Measurements from ENCODE around the gene SHC2.
"Not testable (repeated sequence)": the region's sequence is repeated elsewhere in the genome, so short reads cannot be mapped to it uniquely, and the experiment has no call there.

Gene SHC2

DNA sequence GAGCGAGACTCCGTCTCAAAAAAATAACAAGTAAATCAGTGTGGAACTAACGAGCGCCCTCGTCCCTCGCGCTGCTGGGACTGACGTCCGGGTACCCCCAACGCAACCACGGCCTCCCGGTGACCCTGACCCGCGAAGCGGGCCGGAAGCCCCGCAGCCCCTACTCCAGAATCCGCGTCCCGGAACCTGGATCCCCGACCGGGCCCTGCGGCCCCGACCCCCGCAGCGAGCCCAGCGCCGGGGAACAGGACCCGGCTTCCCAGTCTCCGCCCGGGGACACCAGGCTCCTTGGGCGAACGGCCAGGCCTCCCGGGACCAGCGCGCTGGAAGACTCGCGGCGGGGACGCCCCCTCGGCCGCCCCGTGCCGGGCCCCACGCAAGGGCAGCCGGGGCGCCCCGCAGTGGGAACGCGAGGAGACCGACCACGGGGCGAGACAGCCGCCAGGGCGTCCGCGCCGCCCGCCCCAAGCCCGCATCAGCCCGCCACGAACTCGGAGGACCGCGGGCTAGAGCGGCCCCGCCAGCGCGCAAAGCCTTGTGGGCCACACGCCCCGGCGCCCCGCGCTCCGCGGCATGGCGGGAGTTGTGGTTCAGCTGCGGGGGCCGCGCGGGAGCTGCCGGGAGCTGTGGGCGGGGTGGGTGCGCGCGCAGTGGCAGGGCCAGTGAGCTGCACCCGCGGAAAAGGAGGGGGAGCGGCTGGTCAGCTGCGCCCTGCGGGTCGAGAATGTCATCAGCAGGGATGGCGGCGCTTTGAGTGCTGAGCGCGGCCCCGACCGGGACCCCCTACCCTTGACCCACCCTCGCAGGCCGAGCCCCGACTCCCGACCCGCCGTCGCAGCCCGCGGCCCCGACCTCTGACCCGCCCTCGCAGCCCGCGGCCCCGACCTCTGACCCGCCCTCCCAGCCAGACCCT lies 27.9 kb upstream of the SHC2 start:
- FAIRE-seq, result peak; percentile 98
- TF ChIP-seq TAF1 (IDR thresholded peaks at IDR 0.05; ENCODE audit: borderline replicate concordance, low read depth, low read length) (peak; percentile 47; the same call in 1 of the 2 replicates), POLR2AphosphoS5 (IDR thresholded peaks at IDR 0.05; ENCODE audit: low read depth, low read length) (peak; percentile 28; the same call in 1 of the 2 replicates), POLR2A (IDR thresholded peaks at IDR 0.05; ENCODE audit: low read depth, low read length) (peak; percentile 72; the same call in 1 of the 2 replicates)
- peak; percentile 99 for DNase-seq (ENCODE audit: insufficient read length)

DNA sequence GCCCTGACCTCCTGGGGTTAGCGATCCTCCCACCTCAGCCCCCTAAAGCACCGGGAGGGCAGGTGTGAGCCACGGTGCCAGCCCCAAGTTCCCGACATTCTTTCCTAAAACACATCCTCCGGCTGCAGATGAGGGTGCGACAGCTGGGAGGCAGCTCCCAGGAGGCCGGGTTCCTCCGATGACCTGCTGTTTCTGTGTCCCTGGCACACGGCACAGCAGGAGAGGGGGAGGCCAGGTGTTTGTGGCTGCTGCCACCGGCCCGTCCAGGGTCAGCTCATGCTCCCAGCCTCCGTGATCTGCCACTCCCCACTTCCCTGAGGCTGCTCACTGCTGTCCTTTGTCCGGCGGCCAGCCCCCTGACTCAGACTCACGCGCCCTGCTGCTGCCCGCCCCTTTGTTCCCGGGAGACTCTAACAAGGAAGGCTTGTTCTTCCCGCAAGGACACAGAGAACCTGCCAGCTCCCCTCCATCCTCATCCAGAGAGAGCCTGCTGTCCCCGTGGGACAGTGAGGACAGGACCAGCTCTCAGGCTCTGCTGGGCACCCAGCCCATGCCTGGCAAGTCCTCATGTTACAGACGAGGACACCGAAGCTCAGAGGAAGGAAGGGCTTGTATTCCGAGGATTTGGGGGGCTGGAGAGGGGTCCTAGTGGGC lies 24.9 kb upstream of the SHC2 start:
- DNase-seq (ENCODE audit: insufficient read length) (no peak), FAIRE-seq (no peak)
- no peak for TF ChIP-seq POLR2AphosphoS5 (IDR thresholded peaks at IDR 0.05; ENCODE audit: low read depth, low read length)
- TF ChIP-seq TAF1 (IDR thresholded peaks at IDR 0.05; ENCODE audit: borderline replicate concordance, low read depth, low read length), result no peak
- no peak for TF ChIP-seq POLR2A (IDR thresholded peaks at IDR 0.05; ENCODE audit: low read depth, low read length)

DNA sequence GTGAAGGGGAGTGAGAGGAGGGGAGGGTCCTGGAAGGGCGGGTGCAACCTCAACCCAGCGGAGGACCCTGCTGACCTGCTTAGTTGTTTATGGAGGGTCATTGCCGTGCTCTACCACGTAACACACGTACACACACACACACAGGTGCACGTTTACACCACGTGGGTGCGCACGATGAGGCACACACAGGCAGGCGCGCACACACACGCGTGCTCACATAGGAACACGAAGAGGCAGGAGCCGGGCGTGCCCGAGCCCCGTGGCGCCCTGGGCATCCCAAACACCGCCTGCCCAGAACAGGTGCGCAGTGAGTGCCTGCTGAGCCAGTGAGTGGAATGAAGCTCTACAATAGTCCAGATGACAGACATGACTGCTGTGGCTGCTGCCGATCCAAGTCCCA lies 24.2 kb upstream of the SHC2 start:
- no peak for DNase-seq (ENCODE audit: insufficient read length)
- no peak for TF ChIP-seq POLR2AphosphoS5 (IDR thresholded peaks at IDR 0.05; ENCODE audit: low read depth, low read length)
- no peak for FAIRE-seq

DNA sequence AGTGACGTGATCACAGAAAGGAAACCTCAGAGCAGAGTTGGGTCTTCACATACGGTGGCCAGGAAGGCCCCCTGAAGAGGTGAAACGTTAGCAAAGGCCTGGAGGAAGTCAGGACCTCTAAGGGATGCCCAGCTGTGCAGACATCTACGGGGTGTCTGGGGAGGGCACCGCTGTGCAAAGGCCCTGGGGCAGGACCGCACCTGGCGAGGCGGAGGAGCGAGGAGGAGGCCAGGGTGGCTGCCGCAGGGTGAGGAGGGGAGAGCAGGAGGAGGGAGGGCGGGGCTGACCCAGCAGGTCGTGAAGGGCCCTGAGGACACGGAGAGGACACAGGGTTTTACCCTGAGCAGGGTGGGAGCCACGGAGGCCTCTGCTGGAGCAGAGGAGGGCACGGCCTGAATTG lies 23.7 kb upstream of the SHC2 start:
- TF ChIP-seq POLR2AphosphoS5 (IDR thresholded peaks at IDR 0.05; ENCODE audit: low read depth, low read length), result no peak
- no peak for TF ChIP-seq TAF1 (IDR thresholded peaks at IDR 0.05; ENCODE audit: borderline replicate concordance, low read depth, low read length)
- TF ChIP-seq POLR2A (IDR thresholded peaks at IDR 0.05; ENCODE audit: low read depth, low read length), result no peak
- no peak for FAIRE-seq

DNA sequence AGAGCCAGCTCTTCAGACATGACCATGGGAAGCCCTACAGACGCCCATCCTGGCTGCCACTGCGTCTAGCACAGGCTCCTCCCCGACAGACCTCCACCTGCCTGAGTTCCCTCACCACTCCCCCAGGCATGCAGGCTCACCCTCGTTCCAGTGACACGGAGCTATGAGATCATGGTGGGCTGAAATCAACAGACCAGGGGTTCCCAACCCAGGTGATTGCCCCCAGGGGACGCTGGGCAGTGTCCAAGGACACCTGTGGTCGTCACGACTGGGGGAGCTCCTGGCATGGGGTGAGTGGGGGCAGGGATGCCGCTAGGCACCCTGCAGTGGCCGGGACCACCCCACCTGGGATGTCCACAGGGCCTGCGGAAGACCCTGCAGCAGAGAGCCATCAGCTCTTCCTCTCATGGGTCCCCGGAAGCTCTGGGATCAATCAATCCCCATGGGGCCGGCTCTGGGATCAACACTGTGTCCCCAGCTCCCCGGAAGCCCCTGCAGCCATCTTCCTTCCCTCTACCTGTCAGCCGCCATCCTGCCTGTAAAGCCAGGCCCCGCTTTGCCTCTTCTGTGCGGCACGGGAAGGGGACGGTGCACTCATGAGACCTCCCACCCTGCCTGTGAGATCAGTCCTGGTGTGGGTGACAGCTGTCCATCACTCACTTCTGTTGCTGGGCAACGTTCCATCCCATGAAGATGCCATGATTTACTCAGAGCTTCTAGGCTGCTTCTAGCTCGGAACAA lies 22.7 kb upstream of the SHC2 start:
- TF ChIP-seq POLR2A (IDR thresholded peaks at IDR 0.05; ENCODE audit: low read depth, low read length) (no peak), TAF1 (IDR thresholded peaks at IDR 0.05; ENCODE audit: borderline replicate concordance, low read depth, low read length) (no peak), POLR2AphosphoS5 (IDR thresholded peaks at IDR 0.05; ENCODE audit: low read depth, low read length) (no peak)
- FAIRE-seq (no peak), DNase-seq (ENCODE audit: insufficient read length) (no peak)

More for the DNA sequence above, 23.7 kb upstream of the SHC2 start:
- DNase-seq (ENCODE audit: insufficient read length), result no peak

DNA sequence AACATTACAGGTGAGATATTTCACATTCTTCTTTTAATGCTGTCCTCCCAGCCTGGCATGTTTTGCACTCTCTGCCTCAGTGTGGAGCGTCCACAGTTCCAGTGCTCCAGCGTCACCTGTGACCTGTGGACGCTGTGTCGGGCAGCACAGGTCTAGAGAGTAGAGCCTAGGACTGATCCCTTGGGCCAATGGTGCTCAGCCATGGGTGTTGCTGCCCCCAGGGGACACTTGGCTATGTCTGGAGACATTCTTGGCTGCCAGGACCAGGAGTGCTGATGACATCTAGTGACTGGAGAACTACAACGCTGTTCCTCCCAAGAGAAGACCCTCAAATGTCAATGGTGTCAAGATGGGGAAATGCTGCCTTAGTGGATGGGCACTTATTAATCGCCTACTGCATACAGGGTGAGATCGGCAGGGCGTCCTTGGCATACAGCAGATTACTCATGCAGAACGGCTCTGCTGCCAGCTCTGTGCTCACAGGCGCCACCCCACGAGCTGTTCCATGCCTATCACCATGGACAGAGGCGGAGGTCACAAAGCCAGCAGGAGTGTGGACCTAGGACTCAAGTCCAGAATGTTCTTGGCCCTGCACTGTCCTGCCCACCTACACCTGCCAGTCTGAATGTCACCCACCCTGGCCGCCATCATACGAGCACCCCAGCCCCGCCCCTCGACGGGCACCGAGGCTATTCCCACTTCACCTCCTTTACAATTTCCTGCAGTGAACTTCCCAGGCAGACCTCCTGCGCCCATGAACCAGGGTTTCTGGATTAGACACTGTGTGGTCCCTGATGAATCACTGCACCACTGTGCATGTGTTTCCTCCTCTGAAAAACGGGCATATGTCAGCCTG lies 21.6 kb upstream of the SHC2 start:
- DNase-seq (ENCODE audit: insufficient read length) (no peak), FAIRE-seq (no peak)
- TF ChIP-seq POLR2A (IDR thresholded peaks at IDR 0.05; ENCODE audit: low read depth, low read length) (no peak), TAF1 (IDR thresholded peaks at IDR 0.05; ENCODE audit: borderline replicate concordance, low read depth, low read length) (no peak), POLR2AphosphoS5 (IDR thresholded peaks at IDR 0.05; ENCODE audit: low read depth, low read length) (no peak)

DNA sequence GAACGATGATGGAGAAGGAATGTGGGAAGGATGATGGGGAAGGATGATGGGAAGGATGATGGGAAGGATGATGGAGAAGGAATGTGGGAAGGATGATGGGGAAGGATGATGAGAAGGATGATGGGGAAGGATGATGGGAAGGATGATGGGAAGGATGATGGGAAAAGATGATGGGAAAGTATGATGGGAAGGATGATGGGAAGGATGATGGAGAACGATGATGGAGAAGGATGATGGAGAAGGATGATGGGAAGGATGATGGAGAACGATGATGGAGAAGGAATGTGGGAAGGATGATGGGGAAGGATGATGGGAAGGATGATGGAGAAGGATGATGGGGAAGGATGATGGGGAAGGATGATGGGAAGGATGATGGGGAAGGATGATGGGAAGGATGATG lies 20.3 kb upstream of the SHC2 start:
- DNase-seq (ENCODE audit: insufficient read length); FAIRE-seq: not testable (repeated sequence)

DNA sequence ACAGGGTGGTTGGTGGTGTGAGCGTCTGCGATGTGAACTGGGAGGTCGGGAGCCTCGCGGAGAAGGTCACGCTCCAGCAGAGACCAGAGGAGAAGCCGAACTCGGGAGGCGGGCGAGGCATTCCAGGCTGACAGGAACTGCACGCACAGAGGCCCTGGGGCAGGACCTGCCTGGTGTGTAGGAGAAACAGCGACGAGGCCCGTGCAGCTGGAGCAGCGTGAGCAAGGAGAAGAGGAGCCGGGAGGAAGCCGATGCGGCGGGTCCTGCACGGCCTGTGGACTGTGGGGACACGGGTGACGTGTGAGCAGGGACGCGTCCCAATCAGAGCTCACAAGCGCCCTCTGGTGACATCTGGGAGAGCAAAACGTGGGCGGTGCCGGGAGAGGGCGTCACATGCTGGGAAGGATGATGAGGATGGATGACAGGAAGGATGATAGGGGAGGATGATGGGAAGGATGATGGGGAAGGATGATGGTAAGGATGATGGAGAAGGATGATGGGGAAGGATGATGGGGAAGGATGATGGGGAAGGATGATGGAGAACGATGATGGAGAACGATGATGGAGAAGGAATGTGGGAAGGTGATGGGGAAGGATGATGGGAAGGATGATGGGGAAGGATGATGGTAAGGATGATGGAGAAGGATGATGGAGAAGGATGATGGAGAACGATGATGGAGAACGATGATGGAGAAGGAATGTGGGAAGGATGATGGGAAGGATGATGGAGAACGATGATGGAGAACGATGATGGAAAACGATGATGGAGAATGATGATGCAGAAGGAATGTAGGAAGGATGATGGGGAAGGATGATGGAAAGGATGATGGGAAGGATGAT lies 19.4 kb upstream of the SHC2 start:
- FAIRE-seq, result peak; percentile 38
- no peak for DNase-seq (ENCODE audit: insufficient read length)
- no peak for TF ChIP-seq POLR2AphosphoS5 (IDR thresholded peaks at IDR 0.05; ENCODE audit: low read depth, low read length)
- no peak for TF ChIP-seq POLR2A (IDR thresholded peaks at IDR 0.05; ENCODE audit: low read depth, low read length)
- TF ChIP-seq TAF1 (IDR thresholded peaks at IDR 0.05; ENCODE audit: borderline replicate concordance, low read depth, low read length), result no peak

DNA sequence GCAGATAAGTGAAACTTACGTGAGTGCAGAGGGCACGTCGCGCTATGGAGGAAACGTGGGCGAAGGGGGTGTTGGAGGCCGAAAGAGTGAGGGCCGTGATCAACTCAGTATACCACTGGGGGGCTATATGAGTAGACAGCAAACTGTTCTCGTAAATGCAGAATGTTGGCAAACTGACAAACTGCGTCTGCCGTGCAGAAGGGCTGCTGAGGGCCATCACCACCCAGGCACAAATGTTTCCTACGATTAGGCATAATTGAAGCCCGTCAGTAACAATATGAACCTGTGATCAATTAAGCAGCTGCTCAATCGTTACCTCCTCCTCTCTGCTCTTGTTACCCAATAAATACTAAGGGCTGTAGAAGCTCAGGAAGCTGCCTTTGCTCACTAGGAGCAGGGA lies 18.1 kb upstream of the SHC2 start:
- no peak for TF ChIP-seq TAF1 (IDR thresholded peaks at IDR 0.05; ENCODE audit: borderline replicate concordance, low read depth, low read length)
- TF ChIP-seq POLR2AphosphoS5 (IDR thresholded peaks at IDR 0.05; ENCODE audit: low read depth, low read length), result no peak
- no peak for TF ChIP-seq POLR2A (IDR thresholded peaks at IDR 0.05; ENCODE audit: low read depth, low read length)
- DNase-seq (ENCODE audit: insufficient read length), result no peak
- FAIRE-seq, result no peak

DNA sequence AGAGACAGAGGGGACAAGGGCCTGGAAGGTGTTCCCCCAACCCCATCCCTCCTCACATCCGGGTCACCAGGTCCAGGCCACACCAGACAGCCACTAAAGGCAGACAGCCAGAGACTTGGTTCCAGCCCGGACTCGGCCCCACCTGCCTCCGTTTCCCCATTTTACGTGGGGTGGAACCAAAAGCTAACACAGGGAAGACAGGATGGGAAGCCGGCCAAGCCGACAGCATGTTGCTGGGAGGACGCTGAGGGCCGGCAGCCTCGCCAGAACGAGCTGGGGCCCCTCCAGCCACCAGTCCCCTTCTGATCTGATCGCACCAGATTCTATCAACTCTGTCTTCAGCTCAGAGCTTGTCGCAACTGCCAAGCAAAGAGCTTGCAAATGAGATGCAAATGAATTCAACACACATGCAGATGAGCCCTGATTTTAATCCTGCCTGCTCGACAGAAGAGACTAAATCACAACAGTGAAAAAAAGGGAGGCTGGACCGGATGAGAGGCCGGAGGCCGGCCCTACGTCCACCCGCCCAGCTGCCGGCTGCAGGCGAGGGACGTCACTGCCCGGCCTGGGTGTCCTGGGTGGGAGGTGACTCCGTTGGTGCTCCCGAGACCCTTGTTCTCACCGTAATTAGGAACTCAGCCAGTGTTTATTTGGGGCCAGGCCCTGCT lies 17.5 kb upstream of the SHC2 start:
- FAIRE-seq (no peak), DNase-seq (ENCODE audit: insufficient read length) (no peak)
- TF ChIP-seq TAF1 (IDR thresholded peaks at IDR 0.05; ENCODE audit: borderline replicate concordance, low read depth, low read length) (no peak), POLR2AphosphoS5 (IDR thresholded peaks at IDR 0.05; ENCODE audit: low read depth, low read length) (no peak), POLR2A (IDR thresholded peaks at IDR 0.05; ENCODE audit: low read depth, low read length) (no peak)

Measured in GM12892 (cell line).